Measurements from ENCODE around the gene OR10G2. TPM values are rescaled to one million over a fixed set of nuclear protein-coding genes. Genes with fewer than 3 reads are reported as not detected.
"Not testable (repeated sequence)": the region's sequence is repeated elsewhere in the genome, so short reads cannot be mapped to it uniquely, and the experiment has no call there.

OR10G2 gene, protein sequence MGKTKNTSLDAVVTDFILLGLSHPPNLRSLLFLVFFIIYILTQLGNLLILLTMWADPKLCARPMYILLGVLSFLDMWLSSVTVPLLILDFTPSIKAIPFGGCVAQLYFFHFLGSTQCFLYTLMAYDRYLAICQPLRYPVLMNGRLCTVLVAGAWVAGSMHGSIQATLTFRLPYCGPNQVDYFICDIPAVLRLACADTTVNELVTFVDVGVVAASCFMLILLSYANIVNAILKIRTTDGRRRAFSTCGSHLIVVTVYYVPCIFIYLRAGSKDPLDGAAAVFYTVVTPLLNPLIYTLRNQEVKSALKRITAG
- not detected in 2 replicates for total RNA-seq (2014; rRNA removed; shearing (Covaris generic))

DNA sequence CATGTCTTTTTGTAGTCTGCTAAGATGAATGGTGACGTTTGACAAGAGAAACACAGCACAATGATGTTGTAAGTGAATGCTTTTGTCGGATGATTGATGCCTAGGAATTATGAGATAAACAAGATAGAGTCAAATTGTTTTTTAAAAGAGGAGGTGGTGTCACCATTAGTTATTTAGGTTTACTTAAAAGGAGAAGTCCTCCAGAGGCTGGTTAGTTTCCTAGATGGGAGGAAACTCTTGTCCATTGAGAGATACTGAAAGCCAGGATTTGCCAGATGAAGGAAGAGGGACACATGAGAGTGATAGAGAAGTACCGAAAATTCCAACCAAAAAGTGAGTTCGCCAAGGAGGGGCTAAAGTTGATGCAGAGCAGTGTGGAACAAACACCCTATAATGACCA, at the start of gene OR10G2:
Gene OR10G2, minus strand, starts transcription at position 101 of the 400 bp plus-strand sequence. Its CDS starts 98 bp downstream, at position 3.
- no peak for DNase-seq (ENCODE audit: low read depth)

DNA sequence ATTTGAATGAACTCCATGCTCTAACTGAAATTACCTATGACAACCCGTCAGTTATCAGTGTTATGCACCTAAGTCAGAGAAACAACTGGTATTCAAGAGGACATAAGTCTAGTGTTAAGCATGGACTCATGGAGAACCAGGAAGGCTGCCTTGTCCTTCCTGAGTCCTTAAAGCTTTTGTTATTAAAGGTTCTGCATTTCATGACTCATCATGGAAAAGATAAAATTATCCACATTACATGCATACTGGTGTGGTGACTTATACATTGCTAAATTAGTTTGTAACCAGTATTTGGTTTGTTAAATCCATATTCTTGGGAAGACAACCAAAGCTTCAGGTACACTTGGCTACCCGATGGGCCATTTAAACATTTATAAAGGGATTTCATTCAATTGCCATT, 45.3 kb upstream of the OR10G2 start:
- peak; percentile 7 for DNase-seq (ENCODE audit: low read depth)

DNA sequence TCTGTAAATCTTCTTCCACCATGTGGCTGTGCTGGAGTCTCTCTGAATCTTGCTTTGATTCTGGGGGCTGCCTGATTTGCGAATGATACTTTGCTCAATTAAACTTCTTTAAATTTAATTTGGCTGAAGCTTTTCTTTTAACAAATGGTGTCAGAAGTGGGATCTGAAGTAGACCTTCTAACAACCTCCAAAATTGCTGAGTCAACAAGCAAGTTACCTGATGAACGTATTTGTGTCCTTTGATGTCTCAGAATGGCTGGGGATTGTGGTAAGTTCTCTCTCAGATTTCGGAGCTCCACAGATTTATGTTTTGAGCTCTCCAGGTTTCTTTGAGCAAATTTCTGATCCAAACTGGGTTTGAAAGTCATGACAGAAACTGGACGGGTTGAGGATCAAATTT, 40.8 kb upstream of the OR10G2 start:
- DNase-seq (ENCODE audit: low read depth): no peak

DNA sequence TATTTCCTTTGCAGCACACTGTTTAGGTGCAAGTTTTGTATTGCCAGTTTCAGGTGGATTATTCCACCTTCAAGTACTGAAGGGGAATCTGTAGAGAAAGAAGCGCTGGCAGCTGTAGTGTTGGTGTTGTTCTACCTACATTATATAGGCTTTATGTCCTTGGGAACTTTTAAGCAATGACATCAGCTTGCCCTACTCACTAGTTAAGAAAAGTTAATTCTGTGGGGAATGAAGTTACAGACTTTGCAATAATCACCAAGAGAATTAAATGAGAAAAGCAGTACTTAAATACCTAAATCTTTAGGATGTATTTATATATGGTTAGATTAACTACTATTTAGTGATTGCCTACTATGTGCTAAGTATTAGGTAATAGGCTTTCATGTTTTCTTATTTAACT, 39.0 kb upstream of the OR10G2 start, which contains the start of gene OR4E1:
Gene OR4E1, minus strand, starts transcription at position 101 of the 400 bp plus-strand sequence. CDS start 2,883 bp downstream, outside the sequence.
- no peak for DNase-seq (ENCODE audit: low read depth)

DNA sequence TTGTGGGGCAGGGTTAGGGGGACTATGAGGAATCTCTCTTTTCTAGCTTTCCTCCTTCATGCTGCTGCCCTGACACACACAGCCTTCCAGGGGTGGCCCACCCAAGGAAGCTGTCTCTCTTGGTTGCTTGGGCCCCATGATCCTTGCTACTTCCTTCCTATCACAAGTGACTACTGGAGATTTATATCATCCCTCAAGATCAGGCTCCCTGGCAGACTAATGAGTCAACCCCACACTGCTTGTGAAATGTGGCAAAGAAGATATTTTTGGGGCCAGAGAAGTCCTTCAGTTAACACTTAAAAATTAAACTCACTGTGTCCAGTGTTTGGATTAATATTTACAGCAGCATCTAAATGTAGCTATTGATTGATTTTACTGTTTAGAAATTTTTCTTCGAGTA, 37.4 kb upstream of the OR10G2 start:
- DNase-seq (ENCODE audit: low read depth): peak; percentile 1

DNA sequence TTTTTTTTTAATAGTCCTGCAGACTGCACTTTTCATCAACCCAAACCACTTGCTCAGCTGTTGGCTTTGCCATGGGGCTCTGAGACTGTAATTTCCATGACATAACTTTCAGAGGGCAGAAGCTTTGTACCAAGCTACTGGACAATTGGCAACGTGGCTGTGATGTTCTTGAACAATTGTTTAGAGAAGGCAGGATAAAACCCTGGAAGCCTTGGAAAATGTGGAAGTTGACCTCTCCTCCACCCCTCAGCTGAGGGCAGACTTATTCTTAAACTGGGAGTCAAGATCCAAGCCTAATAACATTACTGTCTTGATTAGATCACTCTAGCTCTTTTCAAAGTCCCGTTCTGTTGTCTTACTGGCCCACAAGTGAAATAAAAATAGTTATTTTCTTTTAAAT, 36.6 kb upstream of the OR10G2 start:
- DNase-seq (ENCODE audit: low read depth): no peak

DNA sequence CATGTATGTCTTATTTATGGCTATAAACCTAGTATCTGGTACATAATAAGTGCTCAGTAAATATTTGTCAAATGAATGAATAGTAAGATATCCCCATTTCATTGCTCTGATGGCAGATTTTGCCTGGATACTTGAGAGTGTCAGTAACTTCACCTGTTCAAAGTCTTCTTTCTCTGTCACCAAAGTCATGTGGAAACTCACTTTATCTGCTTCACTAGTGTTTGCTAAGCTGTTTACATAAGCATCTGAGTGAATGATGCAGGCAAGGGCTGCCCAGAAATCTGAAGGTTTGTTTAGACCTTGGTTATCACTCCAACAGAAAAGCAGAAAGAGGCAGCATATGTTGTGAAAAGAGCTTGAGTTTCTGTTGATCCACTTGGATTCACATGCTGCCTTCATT, 34.5 kb upstream of the OR10G2 start:
- DNase-seq (ENCODE audit: low read depth): no peak

DNA sequence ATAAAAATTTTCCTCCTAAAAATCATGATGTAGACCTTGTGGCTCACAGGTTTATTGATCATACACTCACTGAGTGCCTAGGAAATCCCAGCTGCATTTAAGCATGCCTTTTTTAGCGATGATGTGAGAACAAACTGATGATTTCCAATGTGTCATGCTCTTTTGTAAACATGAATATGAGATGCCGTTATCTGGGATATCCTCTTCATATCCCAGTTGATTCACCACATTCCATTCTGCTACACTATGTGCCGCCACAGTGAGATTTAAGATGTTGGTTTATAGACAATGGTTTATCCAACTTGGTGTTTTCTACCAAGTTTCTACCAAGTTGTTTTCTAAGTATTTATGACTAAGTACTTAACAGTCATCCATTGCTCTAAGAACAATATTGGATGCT, 33.6 kb upstream of the OR10G2 start:
- DNase-seq (ENCODE audit: low read depth): peak; percentile 49

DNA sequence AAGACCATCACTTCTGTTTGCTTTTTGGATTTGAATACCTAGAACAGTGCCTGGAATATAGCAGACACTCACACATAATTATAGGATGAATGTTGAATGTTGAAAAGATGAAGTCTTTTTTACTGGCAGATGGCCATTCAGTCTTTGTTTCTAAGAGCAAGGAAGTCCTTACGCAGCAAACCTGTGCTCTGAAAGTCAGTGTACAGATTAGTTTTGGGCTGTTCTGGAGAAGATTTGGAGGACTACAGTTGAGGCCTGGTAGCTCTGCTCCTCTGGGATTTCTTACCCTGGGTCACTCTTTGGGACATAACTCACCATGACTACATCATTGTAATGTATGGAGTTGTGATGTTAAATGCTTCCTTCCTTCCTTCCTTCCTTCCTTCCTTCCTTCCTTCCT, 22.2 kb upstream of the OR10G2 start:
- no peak for DNase-seq (ENCODE audit: low read depth)

DNA sequence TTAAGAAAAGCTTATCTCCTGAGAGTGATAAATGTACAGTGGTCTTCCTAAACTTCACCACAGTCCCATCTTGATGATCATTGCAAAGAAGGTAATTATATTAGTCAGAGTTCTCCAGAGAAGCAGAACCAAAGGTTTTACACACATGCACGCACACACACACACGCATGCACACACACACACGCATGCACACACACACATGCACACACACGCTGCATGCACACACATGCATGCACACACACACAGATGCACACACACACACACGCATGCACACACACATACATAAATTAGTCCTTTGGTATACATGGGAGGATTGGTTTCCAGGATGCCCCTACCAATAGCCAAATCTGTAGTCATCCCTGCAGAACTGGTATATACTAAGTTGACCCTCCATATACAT, 19.5 kb upstream of the OR10G2 start:
- no peak for DNase-seq (ENCODE audit: low read depth)

DNA sequence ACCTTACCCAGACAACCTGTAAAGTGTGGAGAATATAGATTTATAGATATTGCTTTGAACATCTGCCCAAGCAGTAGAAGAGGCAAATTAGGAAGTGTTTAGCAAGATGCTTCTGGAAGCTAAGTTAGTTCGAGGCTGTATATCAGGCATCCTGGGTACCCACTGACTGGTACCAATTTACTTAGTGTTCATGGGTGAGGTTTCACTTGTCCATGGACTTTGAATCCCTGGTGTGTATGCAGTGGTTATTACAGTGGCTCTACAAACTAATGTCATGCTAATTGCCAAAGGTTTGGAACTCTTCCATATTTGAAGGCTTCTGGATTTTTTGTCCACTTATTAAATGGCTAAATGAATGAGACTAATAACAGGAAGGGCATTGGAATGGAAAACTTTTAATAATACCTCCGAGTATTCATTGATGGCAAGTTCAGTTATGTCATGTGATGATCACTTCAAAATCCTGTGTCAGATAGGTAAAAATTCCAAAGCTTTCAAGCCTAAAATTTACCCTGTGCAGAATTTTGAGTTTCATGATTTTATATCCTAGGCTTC, 18.7 kb upstream of the OR10G2 start, which contains the start of gene OR4E2:
Gene OR4E2, plus strand, starts transcription at position 505 of the 555 bp plus-strand sequence. CDS start 11,248 bp downstream, outside the sequence.
- no peak for DNase-seq (ENCODE audit: low read depth)

DNA sequence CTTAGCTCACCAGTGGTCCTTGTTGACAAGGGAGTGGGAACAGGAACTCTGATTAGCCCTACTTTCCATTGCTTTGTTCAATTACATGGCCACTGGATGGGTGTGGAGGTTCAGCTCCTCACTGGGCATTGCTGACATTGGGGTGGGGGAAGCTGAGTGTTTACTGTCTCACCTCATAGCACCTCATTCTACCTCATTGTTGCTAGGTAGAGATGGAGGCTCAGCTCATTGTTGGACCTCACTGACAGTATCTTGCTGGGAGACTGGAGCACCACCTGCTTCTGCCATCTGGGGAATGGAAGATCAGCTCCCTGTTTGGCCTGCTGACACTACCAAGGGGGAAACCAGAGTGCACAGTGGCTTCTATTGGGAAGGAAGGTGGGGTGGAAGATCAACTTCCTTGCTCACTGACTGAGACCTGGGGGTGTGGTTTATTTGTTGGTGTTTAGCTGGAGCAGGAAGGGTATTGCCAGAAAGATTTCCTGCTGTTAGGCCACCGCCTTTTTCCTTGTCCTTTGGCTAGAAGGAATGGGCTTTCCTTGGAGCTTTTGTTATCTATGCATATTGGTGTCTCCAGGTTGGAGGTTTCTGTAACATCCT, 17.6 kb upstream of the OR10G2 start:
- no peak for DNase-seq (ENCODE audit: low read depth)

DNA sequence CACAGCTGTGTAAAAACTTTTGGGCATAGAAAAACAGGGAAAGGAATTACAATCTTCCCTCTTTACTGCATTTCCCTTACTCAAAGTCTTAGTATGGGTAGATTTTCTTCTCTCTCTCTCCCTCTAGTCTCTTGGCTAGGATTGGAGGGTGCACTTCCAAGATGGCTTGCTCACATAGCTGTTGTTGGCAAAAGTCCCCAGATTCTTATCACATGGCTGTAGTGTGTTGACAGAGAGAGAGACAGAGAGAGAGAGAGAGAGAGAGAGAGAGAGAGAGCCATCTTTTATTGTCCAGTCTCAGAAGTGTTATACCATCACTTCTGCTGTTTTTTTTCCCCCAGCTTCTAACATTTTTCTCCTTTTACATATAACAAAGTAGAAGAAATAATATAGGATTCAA, 12.6 kb upstream of the OR10G2 start:
- DNase-seq (ENCODE audit: low read depth): peak; percentile 25

DNA sequence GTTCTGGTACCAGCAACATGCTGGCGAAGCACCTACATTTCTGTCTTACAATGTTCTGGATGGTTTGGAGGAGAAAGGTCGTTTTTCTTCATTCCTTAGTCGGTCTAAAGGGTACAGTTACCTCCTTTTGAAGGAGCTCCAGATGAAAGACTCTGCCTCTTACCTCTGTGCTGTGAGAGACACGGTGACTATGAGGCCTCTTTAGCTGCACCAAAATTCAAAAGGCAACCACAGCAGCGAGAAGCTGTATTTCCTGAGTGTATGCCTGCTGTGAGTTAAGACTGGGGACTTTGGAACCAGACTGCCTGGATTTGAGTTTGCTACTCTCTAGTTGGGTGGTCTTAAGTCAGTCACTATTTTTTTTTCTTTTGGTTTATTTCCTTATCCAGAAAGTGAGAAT, 8.7 kb upstream of the OR10G2 start:
- no peak for DNase-seq (ENCODE audit: low read depth)

DNA sequence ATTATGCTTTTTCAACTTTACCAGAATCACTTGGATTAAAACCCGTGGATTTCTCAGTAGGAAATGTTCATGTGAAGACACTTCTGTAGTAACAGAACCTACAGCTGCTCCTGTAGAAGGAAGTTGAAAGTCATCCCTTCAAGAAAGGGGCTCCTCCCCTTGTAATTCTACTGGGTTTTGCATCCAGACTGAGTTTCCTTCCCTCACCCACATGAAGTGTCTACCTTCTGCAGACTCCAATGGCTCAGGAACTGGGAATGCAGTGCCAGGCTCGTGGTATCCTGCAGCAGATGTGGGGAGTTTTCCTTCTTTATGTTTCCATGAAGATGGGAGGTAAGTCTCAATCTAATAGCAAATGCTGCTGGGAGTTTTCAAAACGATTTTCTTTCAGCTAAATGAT, 7.9 kb upstream of the OR10G2 start:
- no peak for DNase-seq (ENCODE audit: low read depth)

DNA sequence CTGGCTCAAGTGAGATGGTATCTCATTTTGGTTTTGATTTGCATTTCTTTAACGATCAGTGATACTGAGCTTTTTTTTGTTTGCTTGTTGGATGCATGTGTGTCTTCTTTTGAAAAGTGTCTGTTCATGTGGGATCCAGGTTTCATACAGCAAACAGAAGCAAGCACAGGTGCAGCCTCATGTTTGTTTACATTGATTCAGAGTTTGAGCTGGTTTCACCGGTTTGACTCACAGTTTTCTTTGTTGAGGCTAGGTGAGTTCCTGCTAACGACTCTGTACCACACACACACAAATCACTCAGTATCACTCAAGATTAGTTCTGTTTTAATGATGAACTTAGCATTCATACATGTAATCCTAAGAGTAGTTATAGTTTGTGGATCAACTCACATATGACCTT, 3.7 kb downstream of the OR10G2 start:
- DNase-seq (ENCODE audit: low read depth): no peak

DNA sequence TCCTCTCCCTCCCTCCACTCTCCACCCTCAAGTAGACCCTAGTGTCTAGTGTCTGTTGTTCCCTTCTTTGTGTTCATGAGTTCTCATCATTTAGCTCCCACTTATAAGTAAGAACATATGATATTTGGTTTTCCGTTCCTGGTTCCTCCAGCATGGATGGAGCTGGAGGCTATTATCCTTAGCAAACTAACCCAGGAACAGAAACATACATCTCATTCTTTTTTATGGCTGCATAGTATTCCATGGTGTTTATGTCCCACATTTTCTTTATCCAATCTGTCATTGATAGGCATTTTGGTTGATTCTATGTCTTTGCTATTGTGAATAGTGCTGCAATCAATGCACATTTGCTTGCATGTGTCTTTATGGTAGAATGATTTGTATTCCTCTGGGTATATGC, 4.2 kb downstream of the OR10G2 start:
- DNase-seq (ENCODE audit: low read depth): not testable (repeated sequence)

DNA sequence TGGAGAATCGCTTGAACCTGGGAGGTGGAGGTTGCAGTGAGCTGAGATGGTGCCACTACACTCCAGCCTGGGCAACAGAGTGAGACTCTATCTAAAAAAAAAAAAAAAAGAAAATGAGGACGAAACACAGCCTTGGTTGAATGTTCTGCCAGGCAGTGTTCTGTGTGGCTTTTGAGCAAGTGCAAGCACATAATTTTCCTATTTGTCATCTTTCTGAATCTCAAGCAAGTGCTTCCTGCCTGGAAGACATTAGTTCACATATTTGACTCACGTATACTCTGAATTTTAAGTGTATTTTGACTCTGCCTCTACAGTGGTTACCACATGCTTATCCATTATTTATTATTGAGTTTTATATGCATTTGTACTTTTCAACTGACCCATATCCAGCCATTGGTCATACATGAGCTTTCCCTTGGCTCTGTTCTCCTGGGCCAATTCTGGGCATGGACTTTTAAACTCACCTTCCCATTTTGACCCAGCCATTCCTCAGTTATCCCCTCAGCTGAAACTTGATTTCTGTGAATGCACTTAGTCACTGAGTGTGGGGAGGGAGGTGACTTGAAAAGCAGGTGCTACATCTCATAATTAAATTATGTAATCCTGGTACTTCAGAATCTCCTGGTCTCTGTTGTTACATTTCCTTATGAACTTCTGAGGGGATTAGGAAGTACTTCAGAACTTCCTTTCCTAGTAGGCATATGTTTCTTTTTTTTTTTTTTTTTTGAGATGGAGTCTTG, 8.1 kb downstream of the OR10G2 start:
- DNase-seq (ENCODE audit: low read depth): no peak

DNA sequence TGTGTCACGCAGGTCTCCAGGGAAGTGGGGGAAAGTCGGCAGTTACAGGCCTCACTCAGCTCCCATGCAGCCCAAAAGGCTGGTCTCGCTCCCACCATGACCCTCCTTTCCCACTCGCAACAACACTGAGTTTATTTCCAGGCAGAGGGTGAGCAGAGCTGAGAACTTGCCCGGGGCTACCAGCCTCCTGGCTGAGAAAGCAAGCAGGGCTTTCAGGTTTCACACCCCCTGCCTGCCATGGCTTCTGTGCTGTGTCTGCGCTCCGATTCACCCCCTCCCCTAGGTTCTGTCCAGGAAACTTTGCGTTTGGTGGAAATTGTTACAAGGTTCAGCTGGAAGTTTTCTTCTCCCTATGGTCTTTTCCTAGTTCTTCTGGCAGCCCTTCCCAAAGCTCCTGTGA, 17.1 kb downstream of the OR10G2 start:
- no peak for DNase-seq (ENCODE audit: low read depth)

DNA sequence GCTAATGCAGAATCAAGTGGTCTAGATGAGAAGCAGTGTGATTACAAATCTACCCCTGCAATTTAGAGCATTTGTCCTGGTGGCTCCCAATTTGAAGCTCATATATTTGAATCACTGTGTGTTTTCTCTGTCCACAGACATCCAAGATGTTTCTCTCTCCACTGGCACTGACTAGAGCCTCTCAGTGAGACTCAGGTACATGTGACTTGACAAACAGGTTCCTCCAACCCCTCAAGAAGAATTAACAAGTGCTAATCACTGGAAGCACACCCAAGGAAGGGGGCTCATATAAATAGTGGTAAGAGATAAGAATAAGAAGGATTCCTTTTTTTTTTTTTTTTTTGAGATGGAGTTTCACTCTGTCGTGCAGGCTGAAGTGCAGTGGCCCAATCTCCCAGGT, 20.5 kb downstream of the OR10G2 start:
- no peak for DNase-seq (ENCODE audit: low read depth)

DNA sequence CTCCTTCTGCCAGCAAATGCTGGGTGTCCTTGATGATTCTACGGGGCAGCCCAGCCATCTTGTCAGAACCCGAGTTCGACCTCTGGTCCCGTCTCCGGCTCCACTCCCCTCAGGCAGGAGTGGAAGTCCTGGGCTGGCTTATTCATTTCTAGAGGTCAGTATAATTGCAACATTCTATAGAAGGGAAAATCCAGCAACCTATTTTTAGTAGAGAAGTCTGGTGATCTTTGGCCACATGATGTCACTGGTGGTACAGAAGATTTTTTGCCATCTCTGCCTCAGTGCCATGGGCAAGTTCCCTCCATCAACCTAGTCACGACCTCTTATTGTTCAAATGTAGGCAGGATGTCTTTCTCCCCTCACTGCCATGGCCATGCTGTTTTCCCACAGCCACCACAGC, 22.4 kb downstream of the OR10G2 start:
- DNase-seq (ENCODE audit: low read depth): peak; percentile 1

DNA sequence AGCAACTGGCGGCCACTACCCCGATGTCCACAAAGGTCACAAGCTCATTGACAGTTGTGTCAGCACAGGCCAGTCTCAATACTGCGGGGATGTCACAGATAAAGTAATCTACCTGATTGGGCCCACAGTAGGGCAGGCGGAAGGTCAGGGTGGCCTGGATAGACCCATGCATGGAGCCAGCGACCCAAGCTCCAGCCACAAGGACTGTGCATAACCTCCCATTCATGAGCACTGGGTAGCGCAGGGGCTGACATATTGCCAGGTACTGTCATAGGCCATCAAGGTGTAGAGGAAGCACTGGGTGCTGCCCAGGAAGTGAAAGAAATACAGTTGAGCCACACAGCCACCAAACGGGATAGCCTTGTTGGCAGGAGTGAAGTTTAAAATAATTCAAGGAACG, 32.6 kb downstream of the OR10G2 start:
- not testable (repeated sequence) for DNase-seq (ENCODE audit: low read depth)
